ENCODE measurements around the gene DHCR24.
"Not testable (repeated sequence)": the region's sequence is repeated elsewhere in the genome, so short reads cannot be mapped to it uniquely, and the experiment has no call there.

- TF ChIP-seq ATF3 (CRISPR knock-in tag; conservative IDR thresholded peaks at IDR 0.05); CTCF (IDR thresholded peaks at IDR 0.05); ZNF425 (CRISPR knock-in tag; conservative IDR thresholded peaks at IDR 0.05); PRDM15 (CRISPR knock-in tag; IDR thresholded peaks at IDR 0.05); NFYB (CRISPR knock-in tag; conservative IDR thresholded peaks at IDR 0.05; ENCODE audit: low read depth); CREM (CRISPR knock-in tag; IDR thresholded peaks at IDR 0.05); IRF1 (CRISPR knock-in tag; IDR thresholded peaks at IDR 0.05); ZBTB43 (CRISPR knock-in tag; IDR thresholded peaks at IDR 0.05); ZBTB21 (CRISPR knock-in tag; IDR thresholded peaks at IDR 0.05; ENCODE audit: borderline replicate concordance); MLX (CRISPR knock-in tag; IDR thresholded peaks at IDR 0.05); ZSCAN18 (CRISPR knock-in tag; IDR thresholded peaks at IDR 0.05); NFE2L1 (CRISPR knock-in tag; IDR thresholded peaks at IDR 0.05): not testable (repeated sequence)
Observed at GRCh38 chr1:54911076-54911475, 24.1 kb upstream of the DHCR24 start.
